Muscle layer of colon (tissue), 2 donors: Measurements from ENCODE around the gene TIMM29.
A peak's percentile ranks its signal among the peaks of the same experiment; 100 is the strongest.

ENCODE experiments used
- H3K27ac ChIP-seq: one replicate; pipeline ENCODE4 v1.7.0; 2013; ENCODE audit warnings: low read depth, mild to moderate bottlenecking, low read length, moderate library complexity
- H3K27me3 ChIP-seq, 2 donors: one replicate each; pipeline ENCODE4 v1.7.0; 2013; ENCODE audit warnings: low read length in 2 of 2, mild to moderate bottlenecking in 2 of 2; ENCODE audit not compliant: insufficient read depth in 2 of 2, control insufficient read depth in 1 of 2
- H3K36me3 ChIP-seq: one replicate; pipeline ENCODE4 v1.7.0; 2013; ENCODE audit warnings: mild to moderate bottlenecking, low read length; ENCODE audit not compliant: insufficient read depth
- H3K4me1 ChIP-seq: one replicate; pipeline ENCODE4 v1.7.0; 2013; ENCODE audit warnings: mild to moderate bottlenecking, low read length; ENCODE audit not compliant: insufficient read depth
- H3K4me3 ChIP-seq, 2 donors: one replicate each; pipeline ENCODE4 v1.7.0; 2013; ENCODE audit warnings: low read length in 2 of 2, low read depth in 1 of 2, mild to moderate bottlenecking in 1 of 2, moderate library complexity in 1 of 2
- H3K9ac ChIP-seq: one replicate; pipeline ENCODE4 v1.7.0; 2013; ENCODE audit warnings: low read length
- H3K9me3 ChIP-seq: one replicate; pipeline ENCODE4 v1.7.0; 2013; ENCODE audit warnings: mild to moderate bottlenecking, low read length
- donor health status: abdominal sarcoma.
- donor health status: Adenocarcinoma of cecum.

TIMM29 gene

GRCh38 chr19:10894911-10895213 lies 33.7 kb upstream of the TIMM29 start:
- H3K9me3 ChIP-seq: no peaks in the 10 kb centered on the region
- no peak overlapping the region for H3K27ac ChIP-seq
- peaks cover 64% of the 10 kb centered on the region for H3K4me1 ChIP-seq

DNA sequence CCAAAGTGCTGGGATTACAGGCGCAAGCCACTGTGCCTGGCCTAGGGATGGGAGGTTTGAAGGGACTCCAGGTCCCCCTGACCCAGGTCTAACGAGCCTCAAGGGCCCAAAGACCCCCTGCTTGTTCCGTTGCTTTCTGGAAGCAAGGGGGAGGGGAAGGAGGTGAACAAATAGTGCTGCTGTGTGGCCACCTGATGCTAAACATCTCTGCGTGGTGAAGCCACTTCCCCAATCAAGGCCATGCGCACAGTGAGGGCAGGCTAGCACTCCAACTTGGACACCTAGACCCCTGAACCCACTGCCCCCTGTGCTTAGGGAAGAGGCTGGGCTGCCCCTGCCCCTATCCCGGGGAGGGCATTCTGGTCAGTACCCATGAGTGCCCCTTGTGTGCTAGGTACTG lies 33.2 kb upstream of the TIMM29 start:
- H3K36me3 ChIP-seq: no peaks in the 10 kb centered on the region
- no peaks in the 10 kb centered on the region for H3K27me3 ChIP-seq
- no peaks in the 10 kb centered on the region for H3K9me3 ChIP-seq
- H3K4me1 ChIP-seq: peaks cover 68% of the 10 kb centered on the region
- H3K27ac ChIP-seq: no peak overlapping the region
- H3K9ac ChIP-seq: no peak overlapping the region
- no peak overlapping the region for H3K4me3 ChIP-seq

More at GRCh38 chr19:10894911-10895213, 33.7 kb upstream of the TIMM29 start:
- no peaks in the 10 kb centered on the region for H3K27me3 ChIP-seq
- H3K9ac ChIP-seq: no peak overlapping the region
- no peak overlapping the region for H3K4me3 ChIP-seq
- H3K36me3 ChIP-seq: no peaks in the 10 kb centered on the region

GRCh38 chr19:10895920-10896319 lies 32.7 kb upstream of the TIMM29 start:
- no peaks in the 10 kb centered on the region for H3K27me3 ChIP-seq
- H3K9ac ChIP-seq: no peak overlapping the region
- H3K27ac ChIP-seq: no peak overlapping the region
- H3K4me1 ChIP-seq: peaks cover 66% of the 10 kb centered on the region
- no peaks in the 10 kb centered on the region for H3K36me3 ChIP-seq
- H3K4me3 ChIP-seq: no peak overlapping the region
- H3K9me3 ChIP-seq: no peaks in the 10 kb centered on the region

DNA sequence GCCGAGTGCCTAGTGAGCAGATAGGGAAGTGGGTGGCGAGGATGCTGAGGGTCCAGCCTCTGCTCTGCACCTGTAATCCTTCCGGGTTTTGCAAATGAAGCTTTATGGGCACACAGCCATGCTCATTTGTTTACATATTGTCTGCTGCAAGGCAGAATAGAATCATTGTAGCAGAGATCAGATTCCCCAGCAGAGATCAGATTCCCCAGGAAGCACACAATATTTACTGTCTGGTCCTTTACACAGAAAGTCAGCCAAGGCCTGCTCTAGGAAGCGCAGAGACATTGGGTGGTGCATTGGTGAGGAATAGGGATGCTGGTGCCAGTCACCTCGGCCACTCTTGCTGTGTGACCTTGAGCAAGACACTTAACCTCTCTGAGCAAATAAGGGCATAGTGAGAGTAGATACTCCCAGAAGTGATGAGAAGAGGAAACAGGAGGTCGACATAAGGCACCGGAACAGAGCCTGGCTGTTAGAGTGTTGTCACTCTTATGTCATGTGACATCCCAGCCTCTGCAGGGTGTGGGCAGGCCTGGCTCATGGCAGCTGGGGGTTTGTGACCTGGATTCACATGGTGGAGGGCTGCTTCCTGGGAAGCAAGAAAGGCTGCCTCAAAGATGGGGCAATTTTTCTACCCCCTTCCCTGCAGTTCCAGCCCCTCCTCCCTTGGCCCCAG lies 31.6 kb upstream of the TIMM29 start:
- no peak overlapping the region for H3K4me3 ChIP-seq
- no peak overlapping the region for H3K9ac ChIP-seq
- H3K27me3 ChIP-seq: no peaks in the 10 kb centered on the region
- peaks cover 61% of the 10 kb centered on the region for H3K4me1 ChIP-seq
- no peak overlapping the region for H3K27ac ChIP-seq
- H3K36me3 ChIP-seq: no peaks in the 10 kb centered on the region
- no peaks in the 10 kb centered on the region for H3K9me3 ChIP-seq

DNA sequence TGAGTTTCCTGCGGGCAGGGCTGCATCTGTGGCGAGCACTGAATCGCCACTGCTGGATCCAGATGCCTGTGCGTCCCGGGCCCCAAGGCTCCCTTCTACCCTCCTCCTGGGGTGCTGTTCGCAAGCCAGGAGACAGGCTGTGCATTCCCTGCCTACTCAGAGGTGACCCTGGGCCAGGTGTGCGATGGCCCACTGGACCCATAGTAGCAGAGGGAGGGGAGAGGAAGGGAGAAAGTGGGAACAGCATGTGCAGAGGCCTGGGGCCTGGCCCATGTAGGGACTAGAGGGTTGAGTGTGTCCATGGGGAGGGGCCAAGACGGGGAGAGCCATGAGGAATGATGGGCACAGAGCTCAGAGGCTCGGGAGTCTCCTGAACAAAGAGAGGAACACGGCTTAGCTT lies 30.0 kb upstream of the TIMM29 start:
- Histone ChIP-seq H3K9ac (no peak overlapping the region), H3K27me3 (no peaks in the 10 kb centered on the region), H3K9me3 (no peaks in the 10 kb centered on the region), H3K4me1 (peaks cover 53% of the 10 kb centered on the region), H3K4me3 (no peak overlapping the region), H3K36me3 (no peaks in the 10 kb centered on the region), H3K27ac (peak overlapping the region; percentile 2)

GRCh38 chr19:10899151-10899653 lies 29.4 kb upstream of the TIMM29 start:
- Histone ChIP-seq H3K36me3 (no peaks in the 10 kb centered on the region), H3K4me3 (peak overlapping the region in 1 of 2 donors; percentile 23), H3K27ac (no peak overlapping the region), H3K9me3 (no peaks in the 10 kb centered on the region), H3K4me1 (peaks cover 49% of the 10 kb centered on the region), H3K9ac (no peak overlapping the region), H3K27me3 (no peaks in the 10 kb centered on the region)

- Histone ChIP-seq H3K27ac (no peak overlapping the region), H3K36me3 (peaks cover 44% of the 10 kb centered on the region), H3K4me3 (no peak overlapping the region), H3K9ac (no peak overlapping the region), H3K27me3 (no peaks in the 10 kb centered on the region), H3K9me3 (no peaks in the 10 kb centered on the region), H3K4me1 (no peaks in the 10 kb centered on the region)
These were observed 20.7 kb upstream of the TIMM29 start for GRCh38 chr19:10907925-10908324.

DNA sequence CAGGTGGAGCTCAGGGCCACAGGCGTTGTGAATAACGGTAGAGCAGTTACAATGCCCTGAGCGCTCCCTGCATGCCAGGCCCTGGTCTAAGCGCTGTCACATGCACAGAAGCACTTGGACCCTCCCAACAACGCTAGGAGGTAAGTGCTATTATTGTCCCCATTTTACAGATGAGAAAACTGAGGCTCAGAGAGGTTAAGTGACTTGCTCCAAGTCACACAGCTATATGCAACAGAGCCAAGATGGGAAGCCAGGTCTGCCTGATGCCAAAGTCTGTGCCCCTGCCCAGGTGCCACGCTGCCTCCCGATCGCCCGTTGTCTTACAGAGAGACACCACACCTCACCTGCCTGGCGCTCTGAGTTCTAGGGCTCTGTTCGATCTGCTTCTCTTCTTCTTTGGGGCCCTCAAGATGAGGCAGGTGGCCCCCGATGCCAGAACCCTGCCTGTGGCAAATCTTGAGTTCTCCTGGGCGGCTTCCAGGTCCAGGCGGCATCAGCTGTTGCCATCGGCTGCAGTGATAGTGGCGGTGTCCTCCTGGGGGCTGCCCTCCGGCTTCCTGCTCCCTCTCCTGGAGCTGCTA lies 20.1 kb upstream of the TIMM29 start:
- no peak overlapping the region for H3K4me3 ChIP-seq
- H3K9ac ChIP-seq: no peak overlapping the region
- no peak overlapping the region for H3K27ac ChIP-seq
- H3K27me3 ChIP-seq: no peaks in the 10 kb centered on the region
- peaks cover 45% of the 10 kb centered on the region for H3K36me3 ChIP-seq
- H3K4me1 ChIP-seq: no peaks in the 10 kb centered on the region
- H3K9me3 ChIP-seq: no peaks in the 10 kb centered on the region

DNA sequence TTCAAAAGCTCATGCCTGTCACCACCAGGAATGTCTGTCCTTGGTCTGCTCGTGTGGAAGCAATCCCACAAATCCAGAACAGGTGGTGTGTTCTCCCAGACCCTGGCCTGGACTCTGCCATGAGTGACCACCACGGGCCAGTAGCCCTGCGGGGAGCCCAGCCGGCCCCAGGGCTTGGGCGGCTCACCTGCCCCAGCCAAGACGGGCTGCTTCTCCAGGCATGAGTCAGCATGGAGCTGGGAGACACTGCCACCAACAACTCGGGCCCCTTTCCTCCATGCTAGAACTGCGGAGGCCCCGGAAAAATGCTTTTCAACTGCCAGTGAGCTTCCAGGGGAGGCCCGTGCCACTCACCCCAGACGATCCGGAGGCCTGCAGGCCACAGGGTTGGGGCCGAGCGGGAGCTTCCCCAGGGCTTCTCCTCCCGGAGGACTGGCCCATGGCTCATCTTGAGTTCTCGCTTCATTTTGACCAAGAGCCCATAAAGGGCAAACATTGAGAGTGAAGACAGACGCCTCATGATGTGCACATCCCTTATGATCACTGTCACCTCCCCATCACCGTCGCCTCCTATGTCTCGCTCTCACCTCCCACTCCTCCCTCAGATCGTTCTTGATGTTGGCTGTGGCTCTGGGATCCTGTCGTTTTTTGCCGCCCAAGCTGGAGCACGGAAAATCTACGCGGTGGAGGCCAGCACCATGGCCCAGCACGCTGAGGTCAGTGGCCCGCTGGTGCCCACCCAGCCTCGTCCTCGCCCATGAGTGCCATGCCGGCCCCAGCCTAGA lies 16.8 kb upstream of the TIMM29 start:
- Histone ChIP-seq H3K36me3 (peaks cover 62% of the 10 kb centered on the region), H3K27ac (no peak overlapping the region), H3K27me3 (no peaks in the 10 kb centered on the region), H3K4me1 (no peaks in the 10 kb centered on the region), H3K9me3 (no peaks in the 10 kb centered on the region), H3K9ac (no peak overlapping the region), H3K4me3 (no peak overlapping the region)

DNA sequence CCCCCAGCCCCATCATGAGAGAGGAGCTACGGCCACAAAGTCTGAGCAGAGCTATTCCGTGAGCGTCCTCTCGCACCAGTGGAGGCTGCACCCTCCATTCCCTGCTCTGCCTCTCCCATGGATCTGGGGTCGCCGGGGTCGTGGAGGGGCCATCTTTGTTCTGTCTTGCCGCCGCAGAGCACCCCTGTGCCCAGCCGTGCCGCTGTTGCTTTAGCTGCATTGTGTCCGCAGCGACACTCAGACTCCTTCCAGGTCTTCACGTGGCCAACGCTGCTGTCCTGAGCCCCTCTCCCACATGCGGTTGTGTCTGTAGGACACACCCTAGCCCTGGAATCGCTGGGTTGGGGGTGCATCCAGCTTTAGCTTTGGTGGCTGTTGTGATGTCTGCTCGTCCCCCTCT lies 16.0 kb upstream of the TIMM29 start:
- no peak overlapping the region for H3K9ac ChIP-seq
- no peaks in the 10 kb centered on the region for H3K27me3 ChIP-seq
- H3K27ac ChIP-seq: no peak overlapping the region
- no peaks in the 10 kb centered on the region for H3K9me3 ChIP-seq
- no peaks in the 10 kb centered on the region for H3K4me1 ChIP-seq
- no peak overlapping the region for H3K4me3 ChIP-seq
- H3K36me3 ChIP-seq: peaks cover 61% of the 10 kb centered on the region

GRCh38 chr19:10913716-10914340 lies 14.8 kb upstream of the TIMM29 start:
- Histone ChIP-seq H3K27ac (no peak overlapping the region), H3K36me3 (peaks cover 60% of the 10 kb centered on the region), H3K4me1 (no peaks in the 10 kb centered on the region), H3K27me3 (no peaks in the 10 kb centered on the region), H3K9me3 (no peaks in the 10 kb centered on the region), H3K9ac (no peak overlapping the region), H3K4me3 (no peak overlapping the region)
